Measurements from ENCODE around the gene POLA1. TPM values are rescaled to one million over a fixed set of nuclear protein-coding genes. Genes with fewer than 3 reads are reported as not detected.

POLA1 gene
- total and polyA plus RNA-seq, 3 donors from 2014 or later: 5.4 to 15.7 (median 15.0) TPM

GRCh38 chrX:24684048-24684447 lies 9.7 kb upstream of the POLA1 start:
- no peaks in the 10 kb centered on the region for H3K36me3 ChIP-seq (ENCODE audit: low read depth, missing control alignments)
- H3K9me3 ChIP-seq: no peaks in the 10 kb centered on the region
- H3K4me1 ChIP-seq: no peaks in the 10 kb centered on the region
- no peak for DNase-seq
- intact Hi-C loops (cut with DNase I; ENCODE audit: low total_unique reads): no loop called here
- H3K4me3 ChIP-seq: no peak overlapping the region
- TF ChIP-seq POLR2A (IDR thresholded peaks at IDR 0.05) (no peak), CTCF (IDR thresholded peaks at IDR 0.05) (no peak)
- H3K27me3 ChIP-seq: no peaks in the 10 kb centered on the region
- 85 to 89% methylated on average over 2 of the region's 2 CpGs for WGBS, 2 donors
- no peak overlapping the region for H3K27ac ChIP-seq

- intact Hi-C loops (cut with DNase I; ENCODE audit: low total_unique reads): no loop called here
- Histone ChIP-seq H3K36me3 (ENCODE audit: low read depth, missing control alignments) (no peaks in the 10 kb centered on the region), H3K4me1 (no peaks in the 10 kb centered on the region), H3K9me3 (no peaks in the 10 kb centered on the region), H3K27me3 (no peaks in the 10 kb centered on the region), H3K27ac (no peak overlapping the region), H3K4me3 (no peak overlapping the region)
- DNase-seq: no peak
- no peak for TF ChIP-seq CTCF (IDR thresholded peaks at IDR 0.05)
- no peak for TF ChIP-seq POLR2A (IDR thresholded peaks at IDR 0.05)
- 64 to 72% methylated on average over 4 of the region's 4 CpGs for WGBS, 2 donors
Measured at GRCh38 chrX:24692305-24692704, 1.4 kb upstream of the POLA1 start.

- DNase-seq: no peak
- Histone ChIP-seq H3K4me3 (no peak overlapping the region), H3K27me3 (no peaks in the 10 kb centered on the region), H3K36me3 (ENCODE audit: low read depth, missing control alignments) (no peaks in the 10 kb centered on the region), H3K9me3 (no peaks in the 10 kb centered on the region), H3K27ac (no peak overlapping the region), H3K4me1 (no peaks in the 10 kb centered on the region)
- intact Hi-C loops (cut with DNase I; ENCODE audit: low total_unique reads): no loop called here
- TF ChIP-seq POLR2A (IDR thresholded peaks at IDR 0.05) (no peak), CTCF (IDR thresholded peaks at IDR 0.05) (no peak)
- 27 to 29% methylated on average over 5 to 6 of the region's 6 CpGs for WGBS, 2 donors
Measured at GRCh38 chrX:24694825-24695224, 1.1 kb downstream of the POLA1 start.

- TF ChIP-seq POLR2A (IDR thresholded peaks at IDR 0.05): no peak
- TF ChIP-seq CTCF (IDR thresholded peaks at IDR 0.05): no peak
- Histone ChIP-seq H3K4me1 (no peaks in the 10 kb centered on the region), H3K27ac (no peak overlapping the region), H3K27me3 (no peaks in the 10 kb centered on the region), H3K4me3 (no peak overlapping the region), H3K9me3 (no peaks in the 10 kb centered on the region), H3K36me3 (ENCODE audit: low read depth, missing control alignments) (no peaks in the 10 kb centered on the region)
- no peak for DNase-seq
- intact Hi-C loops (cut with DNase I; ENCODE audit: low total_unique reads): no loop called here
- WGBS, 2 donors: 55 to 70% methylated on average over 2 to 6 of the region's 6 CpGs
Measured at GRCh38 chrX:24696294-24696693, 2.6 kb downstream of the POLA1 start.

GRCh38 chrX:24702362-24703184 lies 8.9 kb downstream of the POLA1 start:
- no peak for TF ChIP-seq POLR2A (IDR thresholded peaks at IDR 0.05)
- TF ChIP-seq CTCF (IDR thresholded peaks at IDR 0.05): no peak
- 87 to 90% methylated on average over 3 of the region's 3 CpGs for WGBS, 2 donors
- intact Hi-C loops (cut with DNase I; ENCODE audit: low total_unique reads): no loop called here
- no peak for DNase-seq
- Histone ChIP-seq H3K27ac (no peak overlapping the region), H3K4me1 (no peaks in the 10 kb centered on the region), H3K27me3 (no peaks in the 10 kb centered on the region), H3K9me3 (no peaks in the 10 kb centered on the region), H3K36me3 (ENCODE audit: low read depth, missing control alignments) (no peaks in the 10 kb centered on the region), H3K4me3 (no peak overlapping the region)

Data from testis (tissue), 3 donors.